H1 (cell line): ENCODE measurements around the gene ATCAY. TPM values are rescaled to one million over a fixed set of nuclear protein-coding genes. Genes with fewer than 3 reads are reported as not detected.

Experiments used
- CTCF ChIA-PET: fragments of 300-600 bp; sonication (Branson Sonifier 250); formaldehyde crosslinking; loops from one replicate; lab custom pipeline; 2021; ENCODE audit not compliant: partially characterized antibody; lab: Charles Lee
- POLR2A ChIA-PET: fragments of 300-600 bp; sonication (Branson Sonifier 250); formaldehyde crosslinking; loops from one replicate; lab custom pipeline; 2021; ENCODE audit warnings: inconsistent platforms; ENCODE audit not compliant: partially characterized antibody; lab: Charles Lee
- DNase-seq, 2 experiments: peaks; one replicate each; pipeline versions ENCODE4 v3.0.0 to v3.0.0-alpha.2; 2010 to 2022; ENCODE audit warnings: low spot score in 2 of 2, low read depth in 1 of 2, mixed read lengths in 1 of 2
- FAIRE-seq: peaks from 2 replicates; lab custom pipeline; 2011; peaks lifted over from hg19 to GRCh38; lab: Jason Lieb, UNC
- H2AFZ ChIP-seq: 2 replicates; pipeline ENCODE4 v1.8.1; 2012; ENCODE audit warnings: low read length, inconsistent platforms
- H2AK5ac ChIP-seq: 2 replicates; pipeline ENCODE4 v1.6.1; 2013; ENCODE audit warnings: low read depth, low read length
- H2BK120ac ChIP-seq: replicated peaks from 2 replicates; pipeline ENCODE3; 2013; ENCODE audit warnings: low read depth, low read length, inconsistent platforms
- H2BK12ac ChIP-seq: 2 replicates; pipeline ENCODE4 v1.6.1; 2013; ENCODE audit warnings: low read depth, low read length
- H2BK15ac ChIP-seq: 2 replicates; pipeline ENCODE4 v1.6.1; 2013; ENCODE audit warnings: low read length
- H2BK20ac ChIP-seq: 2 replicates; pipeline ENCODE4 v1.6.1; 2013; ENCODE audit warnings: low read length
- H2BK5ac ChIP-seq: 2 replicates; pipeline ENCODE4 v1.6.1; 2013; ENCODE audit warnings: low read depth, low read length
- H3K14ac ChIP-seq: 2 replicates; pipeline ENCODE4 v1.6.1; 2013; ENCODE audit warnings: inconsistent platforms; ENCODE audit not compliant: insufficient read length
- H3K18ac ChIP-seq: 2 replicates; pipeline ENCODE4 v1.6.1; 2013; ENCODE audit warnings: low read length; ENCODE audit errors: extremely low read depth
- H3K23ac ChIP-seq: 2 replicates; pipeline ENCODE4 v1.6.1; 2013; ENCODE audit warnings: inconsistent platforms; ENCODE audit not compliant: insufficient read length
- H3K23me2 ChIP-seq: 2 replicates; pipeline ENCODE4 v1.6.1; 2013; ENCODE audit warnings: low read depth, low read length
- H3K27ac ChIP-seq: 2 replicates; pipeline ENCODE4 v1.6.1; 2011; ENCODE audit warnings: low read depth, low read length, inconsistent platforms
- H3K27me3 ChIP-seq, 4 experiments: replicated peaks in 1 of 4; 1 replicate in 1 of 4; 2 replicates in 3 of 4; pipeline versions ENCODE4 v1.6.1 to v1.8.1; 2011 to 2013; ENCODE audit warnings: low read length in 3 of 4, mild to moderate bottlenecking in 3 of 4, inconsistent platforms in 2 of 4, mixed read lengths in 2 of 4, moderate library complexity in 1 of 4; ENCODE audit not compliant: control insufficient read depth in 3 of 4, insufficient read depth in 3 of 4; ENCODE audit errors: extremely low read depth in 1 of 4
- H3K36me3 ChIP-seq, 4 experiments: 2 replicates each; pipeline versions ENCODE4 v1.6.1 to v1.8.1; 2011 to 2013; ENCODE audit warnings: mild to moderate bottlenecking in 4 of 4, low read length in 3 of 4, moderate library complexity in 2 of 4, control low read depth in 1 of 4, inconsistent platforms in 1 of 4; ENCODE audit not compliant: insufficient read depth in 4 of 4, control insufficient read depth in 2 of 4
- H3K4ac ChIP-seq: replicated peaks from 2 replicates; pipeline ENCODE3; 2013; ENCODE audit warnings: low read length, low read depth, mixed read lengths, inconsistent platforms; ENCODE audit not compliant: insufficient read length
- H3K4me1 ChIP-seq, 4 experiments: replicated peaks in 1 of 4; 1 replicate in 1 of 4; 2 replicates in 3 of 4; pipeline versions ENCODE4 v1.6.1 to v1.8.1; 2011 to 2013; ENCODE audit warnings: low read length in 3 of 4, inconsistent platforms in 2 of 4, mixed read lengths in 1 of 4; ENCODE audit not compliant: insufficient read depth in 4 of 4, control insufficient read depth in 3 of 4
- H3K4me2 ChIP-seq, 2 experiments: 2 replicates each; pipeline versions ENCODE4 v1.6.1 to v1.8.1; 2011 to 2013; ENCODE audit warnings: low read depth in 2 of 2, low read length in 2 of 2, control low read depth in 1 of 2, inconsistent platforms in 1 of 2, mild to moderate bottlenecking in 1 of 2; ENCODE audit not compliant: insufficient read depth in 1 of 2
- H3K4me3 ChIP-seq, 4 experiments: fragments of 200-600, 300-600 bp in 1 of 4; sonication (generic), shearing (Covaris generic), sonication (Bioruptor Twin) in 1 of 4; 2 replicates each; pipeline versions ENCODE4 v1.5.1 to v1.8.1; 2011 to 2016; ENCODE audit warnings: low read length in 4 of 4, low read depth in 3 of 4, control low read depth in 2 of 4, inconsistent platforms in 2 of 4, mild to moderate bottlenecking in 2 of 4, mixed read lengths in 1 of 4, moderate library complexity in 1 of 4; ENCODE audit not compliant: insufficient read depth in 2 of 4; ENCODE audit errors: extremely low read depth in 1 of 4
- H3K56ac ChIP-seq: replicated peaks from 2 replicates; pipeline ENCODE3; 2013; ENCODE audit warnings: low read depth, mild to moderate bottlenecking, mixed read lengths, low read length, inconsistent platforms; ENCODE audit not compliant: insufficient read length
- H3K79me1 ChIP-seq: 2 replicates; pipeline ENCODE4 v1.6.1; 2013; ENCODE audit warnings: low read depth, low read length, control low read depth
- H3K79me2 ChIP-seq, 2 experiments: 2 replicates each; pipeline versions ENCODE4 v1.6.1 to v1.8.1; 2012 to 2013; ENCODE audit warnings: low read length in 2 of 2, mild to moderate bottlenecking in 2 of 2, inconsistent platforms in 1 of 2; ENCODE audit not compliant: insufficient read depth in 2 of 2, control insufficient read depth in 1 of 2
- H3K9ac ChIP-seq, 4 experiments: replicated peaks in 1 of 4; 1 replicate in 1 of 4; 2 replicates in 3 of 4; pipeline versions ENCODE4 v1.6.1 to v1.8.1; 2011 to 2013; ENCODE audit warnings: low read depth in 3 of 4, low read length in 3 of 4, control low read depth in 2 of 4, mild to moderate bottlenecking in 2 of 4, moderate library complexity in 2 of 4, inconsistent platforms in 1 of 4; ENCODE audit errors: extremely low read depth in 1 of 4
- H3K9me3 ChIP-seq, 2 experiments: 2 replicates each; pipeline versions ENCODE4 v1.6.1 to v1.8.1; 2012 to 2013; ENCODE audit warnings: mild to moderate bottlenecking in 2 of 2, moderate library complexity in 2 of 2, control low read depth in 1 of 2, inconsistent platforms in 1 of 2, low read depth in 1 of 2, low read length in 1 of 2, mixed read lengths in 1 of 2; ENCODE audit not compliant: insufficient read depth in 2 of 2
- H4K20me1 ChIP-seq, 2 experiments: replicated peaks in 1 of 2; 2 replicates each; pipeline versions ENCODE3 to v1.8.1; 2011 to 2013; ENCODE audit warnings: inconsistent platforms in 2 of 2, low read length in 2 of 2, mild to moderate bottlenecking in 1 of 2; ENCODE audit not compliant: insufficient read depth in 2 of 2, control insufficient read depth in 1 of 2
- H4K5ac ChIP-seq: 2 replicates; pipeline ENCODE4 v1.6.1; 2013; ENCODE audit warnings: low read length, low read depth, mixed read lengths, inconsistent platforms; ENCODE audit not compliant: insufficient read length
- H4K8ac ChIP-seq: 2 replicates; pipeline ENCODE4 v1.8.0; 2013; ENCODE audit warnings: mild to moderate bottlenecking, moderate library complexity, low read length, inconsistent platforms; ENCODE audit not compliant: insufficient read depth; ENCODE audit errors: extremely low read depth
- H4K91ac ChIP-seq: replicated peaks from 2 replicates; pipeline ENCODE3; 2013; ENCODE audit warnings: low read length, mixed read lengths, inconsistent platforms; ENCODE audit not compliant: insufficient read length
- HDAC2 ChIP-seq, 2 experiments: fragments of 300-600 bp in 1 of 2; sonication (generic) in 1 of 2; IDR thresholded peaks; 2 replicates each; pipeline ENCODE4 v1.6.1; 2011 to 2012; ENCODE audit warnings: low read depth in 2 of 2, low read length in 2 of 2, mild to moderate bottlenecking in 2 of 2, moderate library complexity in 2 of 2, borderline replicate concordance in 1 of 2, inconsistent platforms in 1 of 2
- KDM1A ChIP-seq: fragments of 200-600, 300-600 bp; sonication (generic); IDR thresholded peaks from 2 replicates; pipeline ENCODE4 v1.7.1; 2016; ENCODE audit warnings: mild to moderate bottlenecking, low read length, borderline replicate concordance
- RNF2 ChIP-seq: fragments of 200-900, 300-1000 bp; sonication (generic); IDR thresholded peaks from 2 replicates; pipeline ENCODE4 v1.7.1; 2016; ENCODE audit warnings: borderline replicate concordance, low read depth, mild to moderate bottlenecking, antibody characterized with exemption, low read length; ENCODE audit not compliant: poor library complexity, severe bottlenecking; ENCODE audit errors: missing control alignments
- WGBS, 2 experiments: shearing (Covaris generic) in 1 of 2; methylation state at CpG; one replicate each; pipeline versions ENCODE4 v1.1.6 to v1.1.7; 2013 to 2015; ENCODE audit warnings: low lambda C conversion rate in 2 of 2, mixed read lengths in 2 of 2, inconsistent platforms in 1 of 2, low coverage in 1 of 2, missing lambda C conversion rate in 1 of 2; ENCODE audit not compliant: insufficient replicate concordance in 2 of 2, insufficient coverage in 1 of 2, insufficient read length in 1 of 2; ENCODE audit errors: extremely low coverage in 1 of 2, missing lambda C conversion rate in 1 of 2; 5-methylcytosine and 5-hydroxymethylcytosine counted together
- polyA plus RNA-seq, 7 experiments: library from polyadenylated mRNA; depleted of rRNA in 3 of 7; stranded (reverse) in 5 of 7; unstranded in 2 of 7; fragments of >200 nt in 5 of 7; fragments of 200-250 nt in 2 of 7; gene quantifications; 1 replicate in 5 of 7; 2 replicates in 1 of 7; 4 replicates in 1 of 7; pipeline versions ENCODE4 v1.2.1 to v1.2.3, GENCODE V29; 2011 to 2013; ENCODE audit warnings: missing spikeins in 2 of 7, mixed read lengths in 2 of 7
- total RNA-seq: library from RNA; stranded (reverse); fragmentation: NEBNext Ultra II Directional; extraction: Animal tissue kit (Norgen Biotek cat#: 25700); gene quantifications from 2 replicates; pipeline ENCODE4 v1.2.1, GENCODE V29; 2021

The ATCAY gene
- total and polyA plus RNA-seq, 2 of the 8 experiments (the other 6 are each of a cell fraction or from before 2014, with no cell fraction given), result 24.4 to 33.8 TPM

GRCh38 chr19:3910105-3910504 lies 29.6 kb downstream of the ATCAY start:
- ChIA-PET POLR2A (interaction anchor here (1.1 kb wide), 1 partner anchor 19 kb away, joined by 4 read pairs; no protein-coding TSS in a partner anchor), CTCF (no interaction called here)
- Histone ChIP-seq H3K9me3 (peaks cover 11 to 16% of the 10 kb centered on the region in 2 experiments), H2BK15ac (no peak overlapping the region), H3K27me3 (no peaks in the 10 kb centered on the region), H3K36me3 (peaks cover 7 to 43% (median 27%) of the 10 kb centered on the region in 4 experiments), H2BK20ac (no peak overlapping the region), H3K23me2 (no peaks in the 10 kb centered on the region), H4K5ac (no peak overlapping the region), H3K4me3 (no peak overlapping the region), H2AFZ (no peak overlapping the region), H2BK120ac (no peak overlapping the region), H3K9ac (no peak overlapping the region), H2BK5ac (no peak overlapping the region), H3K14ac (no peak overlapping the region)
- WGBS, 2 experiments, result 94% methylated on average over 1 of the region's 1 CpG; no CpG with 5 or more reads in 1 of the 2 experiments
- FAIRE-seq, result no peak
- TF ChIP-seq KDM1A (peak; percentile 95), RNF2 (no peak), HDAC2 (IDR thresholded peaks at IDR 0.05; ENCODE audit: borderline replicate concordance in 1 of 2, low read depth in 2 of 2, low read length in 2 of 2) (peak in 1 of 2 experiments; percentile 62; a peak in 1 of 4 replicates)
- TF ChIP-seq, all 59 proteins: peak for 2
- Histone ChIP-seq H3K27ac (no peak overlapping the region), H3K18ac (no peak overlapping the region), H3K79me2 (no peaks in the 10 kb centered on the region), H3K4me1 (no peaks in the 10 kb centered on the region), H3K4me2 (no peak overlapping the region), H2AK5ac (no peak overlapping the region), H3K4ac (no peak overlapping the region), H3K79me1 (no peaks in the 10 kb centered on the region), H2BK12ac (no peak overlapping the region), H4K20me1 (peaks cover 0 to 3% of the 10 kb centered on the region in 2 experiments), H3K56ac (no peak overlapping the region), H4K91ac (no peak overlapping the region), H3K23ac (no peak overlapping the region), H4K8ac (no peak overlapping the region)
- DNase-seq, result no peak
